GM21360 (cell line): ENCODE measurements around the gene MRO.
A peak's percentile ranks its signal among the peaks of the same experiment; 100 is the strongest.
"Not testable (repeated sequence)": the region's sequence is repeated elsewhere in the genome, so short reads cannot be mapped to it uniquely, and the experiment has no call there.

Experiments used
- ATAC-seq: cut with Tn5 transposase; IDR thresholded peaks from one replicate; pipeline ENCODE4 v1.9.1; 2021; ENCODE audit warnings: mild to moderate bottlenecking, moderate library complexity; ENCODE audit not compliant: unreplicated experiment

MRO gene

DNA sequence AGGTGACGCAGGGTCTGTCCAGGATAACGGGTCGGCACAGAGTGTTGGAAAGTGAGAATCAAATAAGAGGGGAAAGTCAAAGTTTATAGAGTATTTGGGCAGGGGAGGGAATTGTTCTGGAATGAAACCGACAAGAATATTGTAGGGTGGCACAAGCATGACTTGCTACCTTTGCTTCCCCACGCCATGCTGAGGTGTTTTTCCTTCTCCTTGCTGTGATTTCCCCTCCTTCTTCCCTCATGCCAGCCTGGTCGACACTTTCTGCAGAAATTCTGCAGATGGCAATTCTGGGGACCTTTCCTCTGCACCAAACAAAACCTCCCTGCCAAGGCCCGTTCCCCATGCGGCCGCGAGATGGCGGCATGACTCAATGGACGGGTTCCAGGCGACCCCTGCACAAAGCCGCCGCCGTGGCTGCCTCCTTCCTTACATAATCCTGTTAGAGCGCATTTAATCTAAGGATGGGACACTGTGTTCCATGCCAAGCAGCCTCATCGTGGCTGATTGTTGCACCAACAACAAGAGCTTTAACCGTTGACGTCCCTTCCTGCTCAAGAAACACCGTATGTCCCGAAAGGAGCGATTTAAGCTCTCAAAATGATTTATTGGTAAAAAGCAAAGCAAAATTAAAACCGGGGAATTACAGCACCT is at the start of gene MRO:
MRO (minus strand) TSS at position 289 of the 651 bp plus-strand sequence. CDS start 10,616 bp downstream, outside the sequence.
- peak; percentile 84 for ATAC-seq

DNA sequence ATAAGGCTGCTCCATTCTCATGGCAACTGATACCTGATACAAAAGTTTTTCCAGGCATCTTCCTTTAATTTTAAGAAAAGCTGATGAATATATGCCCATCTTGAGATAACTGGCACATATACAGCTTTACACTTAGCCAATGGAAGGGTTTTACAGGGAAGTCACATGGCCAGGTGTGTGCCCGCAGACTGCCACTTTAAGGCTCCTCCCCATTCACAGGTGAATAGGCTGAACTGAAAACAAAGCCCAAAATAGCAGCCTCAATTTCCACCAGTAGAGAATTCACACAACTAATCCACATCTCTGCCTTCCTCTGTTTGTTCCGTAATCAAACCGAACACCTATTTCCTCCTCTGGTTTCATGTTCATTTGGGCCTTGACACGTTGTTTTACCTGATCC is 49.3 kb upstream of the MRO start:
- ATAC-seq, result no peak

DNA sequence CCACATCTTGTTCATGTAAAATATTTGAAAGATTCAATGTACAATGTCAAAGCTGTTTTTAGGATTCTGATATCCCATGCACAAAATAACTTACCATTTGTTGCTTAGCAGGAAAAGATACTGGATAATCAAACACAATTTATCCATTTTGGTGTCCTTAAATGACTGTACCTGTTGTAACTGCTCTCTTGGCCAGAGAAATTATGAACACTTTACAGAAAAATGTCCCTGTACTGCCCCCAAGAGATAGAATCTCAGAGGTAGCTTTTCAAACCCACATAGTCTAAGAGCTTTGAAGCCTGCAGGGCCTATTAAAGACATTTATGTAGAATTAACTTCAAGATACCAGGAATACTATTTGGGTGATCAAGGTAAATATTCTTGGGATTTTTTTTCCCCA is 46.9 kb upstream of the MRO start:
- no peak for ATAC-seq

DNA sequence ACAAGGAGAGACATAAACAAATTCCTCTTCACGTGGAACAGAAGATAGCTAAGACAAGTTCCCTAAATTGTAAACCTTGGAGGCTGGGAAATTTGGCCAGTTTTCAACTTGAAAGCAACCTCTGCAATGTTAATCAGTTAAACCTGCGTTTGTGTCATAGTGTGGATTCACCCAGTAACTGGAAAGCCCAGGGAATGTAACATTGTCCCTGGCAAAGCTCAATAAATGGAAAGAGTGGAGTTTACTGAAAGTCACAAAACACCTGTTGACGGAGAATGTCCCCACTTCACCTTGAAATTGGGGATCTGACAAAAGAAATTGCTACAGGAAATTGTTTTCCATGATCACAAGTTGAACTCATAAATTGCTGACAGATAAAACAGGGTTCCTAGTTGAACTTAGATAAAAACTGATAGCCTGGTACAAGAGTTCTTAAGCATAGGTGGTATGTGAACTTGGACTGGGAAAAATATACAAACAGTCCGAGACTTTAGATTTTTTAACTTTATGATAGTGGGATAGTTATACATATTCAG is 44.1 kb upstream of the MRO start:
- ATAC-seq, result no peak

DNA sequence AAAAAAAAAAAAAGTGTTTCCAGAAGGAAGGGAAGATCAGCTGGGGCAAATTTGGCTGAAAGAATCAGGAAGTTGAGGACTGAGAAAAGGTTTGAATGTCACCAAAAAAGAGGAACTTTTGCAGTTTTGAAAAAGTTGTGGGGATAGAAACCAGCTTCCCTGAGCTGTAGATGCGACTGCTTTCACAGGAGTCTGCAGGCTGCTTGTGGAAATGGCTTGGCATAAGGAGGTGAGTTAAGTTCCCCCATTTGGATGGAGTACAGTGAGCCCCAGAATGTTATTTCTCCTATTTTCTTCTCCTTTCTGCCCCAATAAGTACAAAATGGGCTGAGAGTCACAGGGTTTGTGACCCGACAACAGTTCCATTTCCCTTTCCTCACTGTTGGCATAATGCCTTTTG is 42.6 kb upstream of the MRO start:
- ATAC-seq, result no peak

DNA sequence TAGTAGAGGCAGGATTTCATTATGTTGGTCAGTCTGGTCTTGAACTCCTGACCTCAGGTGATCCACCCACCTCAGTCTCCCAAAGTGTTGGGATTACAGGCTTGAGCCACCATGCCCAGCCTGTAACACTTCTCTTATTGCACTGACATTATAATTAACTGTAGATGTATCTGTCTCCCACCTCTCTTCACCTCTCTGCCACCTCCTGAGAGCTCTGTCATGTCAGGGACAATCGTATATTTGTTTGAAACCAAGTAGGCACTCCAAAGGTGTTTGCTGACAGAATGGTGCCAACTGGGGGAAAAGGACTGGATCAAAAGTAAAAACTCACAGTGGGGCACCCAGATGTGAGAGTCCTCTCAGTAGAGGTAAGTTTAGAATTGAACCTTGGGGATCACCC is 41.8 kb upstream of the MRO start:
- ATAC-seq, result no peak

DNA sequence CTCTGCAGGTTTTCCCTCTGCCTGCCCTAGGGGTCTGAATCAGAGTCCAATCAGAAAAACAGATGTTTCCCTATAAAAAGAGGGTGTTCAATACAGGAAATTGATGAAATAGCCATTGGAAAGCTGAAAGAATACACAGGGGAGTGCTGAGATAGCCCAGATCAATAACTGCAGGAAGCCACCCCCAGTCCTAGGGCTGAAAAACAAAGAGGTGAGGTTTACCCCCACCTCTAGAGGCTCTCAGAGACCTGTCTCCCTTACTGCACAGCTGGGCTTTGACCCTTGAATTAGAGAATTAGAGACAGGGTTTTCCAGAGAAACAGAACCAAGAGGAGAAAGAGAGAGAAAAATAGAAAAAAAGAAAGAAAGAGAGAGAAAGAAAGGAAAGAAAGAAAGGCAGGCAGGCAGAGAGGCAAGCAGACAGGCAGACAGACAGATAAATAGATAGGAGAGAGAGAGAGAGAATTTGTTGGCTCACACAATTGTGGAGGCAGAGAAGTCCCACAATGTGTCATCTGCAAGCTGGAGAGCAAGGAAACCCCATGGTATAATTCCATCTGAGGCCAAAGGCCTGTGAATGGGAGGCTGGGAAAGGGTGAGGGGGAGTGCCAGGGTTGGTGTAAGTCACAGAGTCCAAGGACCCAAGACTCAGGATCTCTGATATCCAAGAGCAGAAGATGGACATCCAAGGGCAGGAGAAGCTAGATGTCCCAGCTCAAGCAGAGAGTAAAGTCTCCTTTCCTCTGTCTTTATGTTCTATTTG is 40.2 kb upstream of the MRO start:
- ATAC-seq, result no peak

DNA sequence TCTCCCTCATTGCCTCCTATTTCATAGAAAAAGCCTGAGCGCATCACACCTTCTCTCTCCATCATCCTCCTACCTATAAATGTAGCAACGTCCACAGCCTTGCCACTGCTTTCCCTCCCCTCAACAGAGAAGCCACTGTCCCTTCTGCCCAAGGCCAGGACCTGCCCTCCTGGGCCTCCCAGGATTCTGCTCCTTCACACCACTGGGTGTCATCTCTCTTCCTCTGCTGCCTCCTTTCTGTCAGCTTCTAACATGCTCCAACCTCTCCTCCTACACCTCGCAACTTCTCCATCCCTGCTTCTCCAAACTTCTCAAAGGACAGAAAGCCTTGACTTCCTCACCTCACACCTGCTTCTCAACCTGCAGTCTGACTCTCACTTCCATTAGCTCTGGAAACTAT is 37.9 kb upstream of the MRO start:
- no peak for ATAC-seq

DNA sequence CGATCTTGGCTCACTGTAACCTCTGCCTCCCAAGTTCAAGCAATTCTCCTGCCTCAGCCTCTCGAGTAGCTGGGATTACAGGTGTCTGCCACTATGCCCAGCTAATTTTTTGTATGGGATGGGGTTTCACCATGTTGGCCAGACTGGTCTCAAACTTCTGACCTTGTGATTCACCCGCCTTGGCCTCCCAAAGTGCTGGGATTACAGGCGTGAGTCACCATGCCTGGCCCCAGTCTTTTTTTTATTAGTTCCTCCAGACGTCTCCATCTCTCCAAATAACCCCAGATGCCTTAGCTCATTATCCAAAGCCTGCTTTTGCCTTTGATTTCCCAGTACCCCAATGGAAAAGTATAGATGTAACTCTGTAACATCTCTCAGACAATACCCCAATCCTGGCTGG is 37.4 kb upstream of the MRO start:
- not testable (repeated sequence) for ATAC-seq

DNA sequence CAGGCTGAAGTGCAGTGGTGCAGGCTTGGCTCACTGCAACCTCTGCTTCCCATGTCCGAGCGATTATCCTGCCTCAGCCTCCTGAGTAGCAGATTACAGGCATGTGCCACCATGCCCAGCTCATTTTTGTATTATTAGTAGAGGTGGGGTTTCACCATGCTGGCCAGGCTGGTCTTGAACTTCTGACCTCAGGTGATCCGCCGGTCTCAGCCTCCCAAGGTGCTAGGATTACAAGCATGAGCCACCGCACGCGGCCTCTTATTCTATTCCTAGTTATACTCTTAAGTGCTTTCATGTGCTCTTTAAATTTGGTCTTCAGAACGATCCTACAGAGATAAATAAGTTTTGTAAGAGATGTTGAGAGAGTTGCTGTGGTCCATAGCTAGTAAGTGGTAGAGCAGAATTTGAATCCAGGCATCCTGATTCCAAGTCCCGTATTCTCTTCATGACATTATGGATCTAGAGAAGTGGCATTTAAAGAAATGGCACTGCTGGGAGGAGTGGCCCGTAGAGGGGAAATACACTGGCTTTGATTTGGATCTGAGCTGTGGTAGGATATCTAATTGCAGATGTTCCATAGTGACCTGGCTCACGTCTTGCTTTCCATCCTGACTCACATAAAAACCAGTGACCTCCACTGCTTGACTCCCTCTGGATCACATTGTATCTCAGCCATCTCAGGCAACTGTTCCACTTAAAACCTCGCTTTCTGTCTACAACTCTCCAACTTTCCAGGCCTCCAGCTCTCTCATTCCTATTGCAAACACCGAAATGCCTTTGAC is 36.4 kb upstream of the MRO start:
- ATAC-seq, result no peak

DNA sequence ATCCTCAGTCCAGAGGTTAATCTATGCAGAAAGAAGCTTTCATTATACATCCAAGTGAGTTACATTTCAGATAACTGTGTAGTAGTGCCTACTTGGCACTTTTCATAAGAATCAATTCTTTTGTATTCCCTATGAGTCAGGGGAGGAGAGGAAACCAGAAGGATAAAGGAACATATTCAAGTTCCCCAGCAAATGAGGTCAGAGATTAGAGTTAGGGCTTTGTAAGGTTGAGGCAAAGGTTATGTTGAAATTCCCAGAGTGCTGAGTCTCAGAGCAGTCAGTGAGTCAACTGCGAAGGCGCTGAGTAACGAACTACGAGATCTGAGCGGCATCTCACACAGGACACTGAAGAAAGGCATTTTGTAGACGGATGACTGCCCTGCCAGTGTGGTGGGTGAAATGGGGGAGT is 34.1 kb upstream of the MRO start:
- ATAC-seq, result no peak

DNA sequence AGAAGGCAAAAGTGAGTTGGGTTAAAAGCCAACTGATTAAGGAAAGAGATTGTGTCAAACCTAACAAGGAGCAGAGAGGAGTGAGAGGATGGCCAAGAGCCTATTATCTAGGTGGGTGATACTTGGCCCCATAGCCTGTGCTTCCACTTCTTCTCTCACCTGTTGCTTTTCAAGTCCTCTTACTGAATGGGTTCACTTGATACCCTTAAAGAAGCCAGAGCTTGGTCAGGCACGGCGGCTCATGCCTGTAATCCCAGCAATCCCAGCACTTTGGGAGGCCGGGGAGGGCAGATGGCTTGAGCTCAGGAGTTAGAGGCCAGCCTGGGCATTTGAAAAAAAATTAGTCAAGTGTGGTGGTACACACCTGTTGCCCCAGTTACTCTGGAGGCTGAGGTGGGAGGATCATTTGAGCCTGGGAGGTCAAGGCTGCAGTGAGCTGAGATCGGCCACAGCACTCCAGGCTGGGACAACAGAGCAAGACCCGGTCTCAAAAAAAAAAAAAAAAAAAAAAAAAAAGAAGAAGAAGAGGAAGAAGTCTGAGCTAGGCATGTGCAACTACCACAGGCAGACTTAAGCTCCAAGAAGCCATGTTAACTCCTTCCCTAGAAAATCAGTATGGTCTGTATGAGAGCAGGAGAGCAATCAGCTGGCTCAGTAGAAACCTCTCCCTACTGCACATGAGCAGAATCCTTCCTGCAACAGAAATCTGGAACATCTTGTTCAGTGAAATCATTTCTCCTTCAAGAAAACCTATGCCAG is 30.7 kb upstream of the MRO start:
- no peak for ATAC-seq

DNA sequence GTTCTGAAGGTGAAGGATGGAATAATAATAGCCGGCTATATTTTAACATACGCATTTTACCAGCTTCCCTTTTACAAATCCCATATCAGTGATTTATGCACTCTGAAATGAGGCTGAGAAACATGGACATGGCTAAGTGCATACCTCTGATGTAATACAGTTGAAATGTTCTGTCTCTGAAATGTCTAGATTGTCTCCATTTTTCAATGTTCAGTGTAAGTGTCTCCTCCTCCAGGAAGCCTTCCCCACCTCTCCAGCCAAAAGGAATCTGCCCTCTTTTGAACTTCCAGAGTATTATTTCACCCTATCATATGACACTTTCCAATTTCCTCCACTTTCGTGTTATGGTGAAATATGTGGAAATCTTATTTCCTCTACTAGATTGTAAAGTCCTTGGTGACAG is 29.6 kb upstream of the MRO start:
- no peak for ATAC-seq

DNA sequence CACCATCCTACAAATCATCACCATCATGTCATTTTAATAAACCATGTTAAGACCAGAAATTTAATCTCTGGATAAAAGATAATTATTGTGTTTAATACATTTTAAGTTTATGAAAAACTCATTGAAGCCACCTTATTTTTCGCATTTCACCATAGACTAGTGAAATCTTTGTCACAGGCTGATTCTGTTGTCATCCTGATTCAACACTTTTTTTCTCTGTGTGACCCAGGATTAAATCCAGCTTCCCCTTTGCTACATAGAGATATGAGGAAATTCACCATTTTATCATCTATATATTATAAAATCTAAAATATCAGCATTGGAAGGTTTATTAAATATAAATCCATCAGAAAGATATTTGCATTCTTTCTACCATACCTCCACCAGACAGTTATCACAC is 29.2 kb upstream of the MRO start:
- ATAC-seq, result no peak

DNA sequence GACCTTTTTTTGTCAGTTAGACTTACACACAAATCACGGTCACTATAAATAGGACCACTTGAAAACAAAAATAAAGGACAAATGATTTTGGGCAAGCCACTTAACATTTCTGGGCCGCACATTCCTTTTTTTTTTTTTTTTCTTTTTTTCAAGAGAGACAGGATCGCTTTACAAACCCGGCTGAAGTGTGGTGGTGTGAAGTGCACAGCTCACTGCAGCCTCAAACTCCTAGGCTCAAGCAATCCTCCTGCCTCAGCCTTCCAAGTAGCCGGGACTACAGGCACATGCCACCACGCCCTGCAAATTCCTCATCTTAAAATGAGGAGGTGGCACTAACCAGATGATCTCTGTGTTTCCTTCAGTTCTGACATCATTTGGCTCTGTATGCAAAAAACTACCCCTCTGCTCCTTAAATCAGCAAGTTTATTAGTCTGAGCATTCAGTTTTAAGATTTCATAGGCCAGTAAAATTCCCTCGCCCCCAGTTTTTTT is 28.3 kb upstream of the MRO start:
- no peak for ATAC-seq

DNA sequence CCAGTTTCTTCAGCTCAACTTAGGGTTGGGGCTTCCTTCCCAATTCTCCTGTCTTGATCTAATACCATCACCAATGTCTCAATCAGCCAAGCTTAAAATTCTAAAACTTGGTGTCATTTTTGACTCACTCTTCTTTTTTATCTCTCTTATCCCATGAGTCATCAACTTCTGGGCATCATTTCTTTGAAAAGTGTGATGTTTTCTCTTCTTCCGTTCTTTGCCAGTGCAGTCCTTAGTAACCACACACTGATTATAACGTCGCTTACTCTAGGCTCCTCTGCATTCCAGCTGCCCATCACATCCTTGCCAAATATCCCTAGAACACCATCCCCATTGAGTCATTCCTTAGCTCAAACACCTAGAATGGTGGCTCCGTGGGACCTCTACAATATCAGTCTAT is 27.4 kb upstream of the MRO start:
- ATAC-seq, result no peak

DNA sequence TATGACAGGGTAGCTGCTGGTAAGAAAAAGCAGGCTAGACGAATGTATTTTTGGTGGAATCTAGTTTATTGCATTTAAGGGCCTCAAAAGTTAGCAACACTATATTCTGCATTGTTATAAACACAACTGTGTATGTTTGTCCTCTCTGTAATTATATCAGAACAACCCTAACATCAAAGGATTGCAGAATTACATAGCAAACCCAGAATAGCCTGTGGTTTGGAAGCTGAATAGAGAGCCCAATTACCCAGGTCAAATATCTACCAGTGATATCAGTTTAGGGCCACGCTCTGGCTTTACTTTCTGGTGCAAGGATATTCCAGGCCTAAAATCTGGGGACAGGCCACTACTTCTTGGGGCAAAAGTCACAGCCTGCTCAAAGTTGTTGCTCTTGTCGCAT is 25.1 kb upstream of the MRO start:
- no peak for ATAC-seq

DNA sequence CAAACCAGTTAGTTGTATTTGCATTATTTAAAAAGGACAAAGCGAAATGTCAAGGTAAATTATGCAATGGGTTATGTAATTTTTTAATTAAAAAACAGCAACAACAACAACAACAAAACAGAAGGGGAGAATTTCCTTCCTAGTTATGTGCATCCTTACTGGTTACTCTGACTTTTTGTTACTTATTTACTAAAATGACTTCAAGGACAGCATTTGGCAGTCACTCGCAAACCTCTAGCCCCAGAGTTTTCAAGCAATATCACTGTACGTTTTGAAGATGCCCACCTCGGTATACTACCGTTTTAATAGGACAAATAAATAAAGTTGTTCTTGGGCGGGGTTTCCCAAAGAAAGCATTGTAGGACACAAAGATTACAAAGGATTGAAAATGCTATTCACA is 24.7 kb upstream of the MRO start:
- no peak for ATAC-seq

DNA sequence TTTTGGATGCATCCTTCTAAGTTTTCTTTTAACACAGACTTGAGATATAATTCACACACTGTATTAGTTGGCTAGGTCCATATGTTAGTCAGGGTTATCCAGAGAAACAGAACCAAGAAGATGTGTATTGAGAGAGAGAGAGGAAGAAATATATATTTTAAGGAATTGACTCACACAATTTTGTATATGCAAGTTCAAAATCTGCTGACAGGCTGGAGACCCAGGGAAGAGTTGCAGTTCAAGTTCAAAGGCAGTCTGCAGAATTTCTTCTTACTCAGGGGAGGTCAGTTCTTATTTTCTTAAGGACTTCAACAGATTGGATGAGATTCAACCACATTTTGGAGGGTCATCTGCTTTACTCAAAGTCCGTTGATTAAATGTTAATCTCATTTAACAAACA is 23.0 kb upstream of the MRO start:
- ATAC-seq, result no peak

DNA sequence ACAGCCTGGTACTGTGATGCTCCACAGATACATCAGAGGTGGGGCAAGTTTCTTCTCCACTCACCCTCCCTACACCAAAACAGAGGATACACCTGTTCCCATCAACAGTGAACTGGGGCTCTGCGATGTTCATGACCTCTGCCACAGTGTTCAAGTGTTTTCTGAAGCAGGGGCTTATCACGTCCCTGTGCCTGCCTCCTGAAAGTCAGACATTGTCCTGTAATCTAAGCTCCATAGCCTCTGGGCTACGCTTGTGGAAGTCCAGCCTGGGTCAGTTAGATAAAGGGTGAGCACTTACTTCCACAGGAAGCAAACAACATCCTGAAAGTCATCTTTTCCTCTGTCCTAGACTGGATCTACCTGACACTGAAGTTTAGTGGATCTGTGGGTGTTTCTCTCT is 20.2 kb upstream of the MRO start:
- no peak for ATAC-seq

DNA sequence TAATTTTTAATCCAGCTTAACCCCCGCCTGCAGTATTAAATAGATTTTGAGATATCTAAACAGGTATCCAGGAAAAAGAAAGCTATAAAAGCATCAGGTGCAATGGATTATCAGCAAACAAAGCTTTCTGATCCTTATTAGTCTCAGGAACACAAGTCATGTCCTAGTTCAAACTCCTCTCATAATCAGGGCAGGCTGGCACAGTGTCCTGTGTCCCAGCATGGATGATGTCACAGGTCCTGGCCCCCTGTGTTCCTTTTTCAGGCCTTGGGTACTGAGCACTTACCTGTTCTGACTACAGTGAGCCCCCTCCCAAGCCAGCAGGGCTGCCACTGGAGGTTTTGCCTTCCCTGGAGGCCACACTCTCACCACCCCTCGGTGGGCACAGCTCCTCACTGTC is 19.5 kb upstream of the MRO start:
- no peak for ATAC-seq
